Eye (tissue), 1 donor: ENCODE results near the gene PRTFDC1.

Experiments used
- DNase-seq: peaks from one replicate; pipeline ENCODE4 v3.0.0-alpha.2; 2015

PRTFDC1 gene

DNA sequence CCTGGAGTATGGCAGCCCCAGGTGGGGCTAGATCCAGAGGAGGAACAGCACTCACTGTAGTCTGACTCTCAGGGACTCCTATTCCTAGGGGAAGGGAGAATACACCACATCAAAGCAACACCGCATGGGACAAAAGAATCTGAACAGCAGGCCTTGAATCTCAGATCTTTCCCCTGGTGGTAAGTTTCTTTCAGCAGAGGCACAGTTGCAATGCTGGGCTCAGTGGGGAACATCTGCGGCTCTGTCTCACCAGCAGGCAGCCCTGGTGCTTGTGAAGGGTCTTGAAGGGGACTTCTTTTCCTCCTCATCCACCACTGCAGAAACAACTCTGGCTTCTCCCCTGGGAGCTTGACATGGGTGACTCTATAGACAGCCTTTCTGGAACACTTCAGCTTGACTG, 117.5 kb downstream of the PRTFDC1 start:
- DNase-seq, result no peak

DNA sequence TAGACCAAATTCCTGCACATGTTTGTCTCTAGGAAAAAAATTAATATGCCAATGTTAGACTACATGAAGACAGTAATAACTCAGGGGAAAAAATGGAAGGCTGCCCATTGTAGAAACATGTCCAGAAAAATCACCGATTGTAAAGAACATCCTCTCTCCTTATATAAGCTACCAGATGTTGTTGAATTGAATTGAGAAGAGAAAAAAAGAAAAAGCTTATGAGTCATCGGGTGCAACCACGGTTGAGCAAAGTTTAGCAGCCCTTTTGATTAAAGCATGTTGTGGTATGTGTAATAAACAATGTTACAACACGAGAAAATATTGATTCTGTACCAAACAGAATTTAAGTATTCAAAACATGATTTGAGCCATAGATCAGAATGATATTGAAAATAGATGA, 126.4 kb downstream of the PRTFDC1 start:
- no peak for DNase-seq

DNA sequence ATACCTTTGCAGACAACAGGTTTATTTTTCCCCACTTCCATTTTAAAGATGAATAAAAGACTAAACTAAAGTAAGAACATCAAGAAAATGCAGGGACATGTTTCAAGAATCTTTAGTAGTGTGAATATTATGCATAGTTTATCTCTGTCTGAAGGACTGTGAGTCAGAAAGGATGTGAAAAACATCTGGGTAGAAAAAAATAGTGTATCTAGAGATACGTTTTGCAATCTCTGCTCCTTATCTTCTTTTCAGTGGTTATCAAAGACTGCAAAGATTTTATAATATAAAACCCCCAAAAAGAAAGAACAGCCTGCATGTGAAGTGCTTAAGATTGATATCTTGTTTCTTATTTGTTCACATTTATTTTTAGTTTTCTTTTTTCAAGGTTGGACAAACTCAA, 126.9 kb downstream of the PRTFDC1 start:
- DNase-seq, result no peak

DNA sequence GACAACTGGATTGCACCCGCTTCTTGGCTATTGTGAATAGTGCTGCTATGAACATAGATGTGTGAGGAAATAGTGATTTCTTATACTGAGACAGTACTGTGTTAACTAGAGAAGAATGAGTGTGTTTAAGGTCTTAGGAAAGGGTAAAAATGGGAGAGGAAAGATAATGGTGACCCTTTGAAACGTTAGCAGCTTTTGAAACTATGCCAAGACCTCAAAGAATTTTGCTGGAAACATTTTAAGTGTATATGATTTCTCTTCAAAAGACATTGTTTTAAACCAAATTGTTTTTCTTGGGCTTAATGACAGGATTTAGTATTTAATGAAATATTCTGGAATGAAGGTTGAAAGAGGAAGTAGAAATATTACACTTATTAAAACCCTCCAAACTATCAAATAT, 127.9 kb downstream of the PRTFDC1 start:
- no peak for DNase-seq

DNA sequence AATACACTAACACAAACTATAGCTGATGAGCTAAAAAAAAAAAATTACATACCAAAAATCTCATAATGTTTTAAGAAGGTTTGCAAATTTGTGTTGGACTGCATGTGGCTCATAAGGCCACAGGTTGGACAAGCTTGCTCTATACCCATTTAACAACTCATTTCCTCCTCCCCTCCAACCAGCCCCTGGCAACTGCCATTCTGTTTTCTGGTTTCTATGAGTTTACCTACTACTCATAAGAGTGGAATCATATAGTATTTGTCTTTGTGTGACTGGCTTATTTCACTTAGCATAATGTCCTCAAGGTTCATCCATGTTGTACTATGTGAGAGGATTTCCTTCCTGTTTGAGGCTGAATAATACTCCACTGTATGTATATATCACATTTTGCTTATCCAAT, 128.3 kb downstream of the PRTFDC1 start:
- DNase-seq, result no peak

DNA sequence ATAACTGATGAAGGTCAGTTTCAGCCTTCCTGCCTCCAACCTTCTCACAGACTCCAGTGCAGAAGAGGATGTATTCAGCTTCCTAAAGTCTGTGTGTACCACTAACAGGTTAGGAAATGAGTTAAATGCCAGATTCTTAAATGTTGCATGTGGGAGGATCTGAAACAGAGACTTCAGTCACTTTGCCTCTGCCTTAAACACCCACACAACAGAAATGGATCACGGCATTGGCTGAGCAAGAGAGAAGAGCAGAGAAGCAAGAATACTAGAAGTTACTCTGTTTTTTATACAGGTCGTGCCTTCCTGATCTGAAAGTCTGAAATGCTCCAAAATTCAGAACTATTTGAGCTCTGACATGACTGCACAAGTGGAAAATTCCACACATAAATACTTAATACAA, 129.8 kb downstream of the PRTFDC1 start:
- no peak for DNase-seq

DNA sequence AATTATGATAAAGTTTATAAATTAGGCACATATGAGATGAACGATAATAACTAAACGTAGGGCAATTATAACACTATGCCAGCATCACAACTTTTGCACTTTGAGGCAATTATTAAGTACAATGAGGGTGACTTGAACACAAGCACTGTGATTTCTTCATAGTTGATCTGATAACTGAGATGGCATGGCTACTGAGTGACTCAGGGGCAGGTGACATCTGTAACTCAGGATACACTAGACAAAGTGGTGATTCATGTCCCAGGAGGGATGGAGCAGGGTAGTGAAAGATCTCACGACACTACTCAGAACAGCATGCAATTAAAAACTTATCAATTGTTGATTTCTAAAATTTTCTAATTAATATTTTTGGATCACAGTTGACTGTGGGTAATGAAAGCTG, 130.4 kb downstream of the PRTFDC1 start:
- no peak for DNase-seq

DNA sequence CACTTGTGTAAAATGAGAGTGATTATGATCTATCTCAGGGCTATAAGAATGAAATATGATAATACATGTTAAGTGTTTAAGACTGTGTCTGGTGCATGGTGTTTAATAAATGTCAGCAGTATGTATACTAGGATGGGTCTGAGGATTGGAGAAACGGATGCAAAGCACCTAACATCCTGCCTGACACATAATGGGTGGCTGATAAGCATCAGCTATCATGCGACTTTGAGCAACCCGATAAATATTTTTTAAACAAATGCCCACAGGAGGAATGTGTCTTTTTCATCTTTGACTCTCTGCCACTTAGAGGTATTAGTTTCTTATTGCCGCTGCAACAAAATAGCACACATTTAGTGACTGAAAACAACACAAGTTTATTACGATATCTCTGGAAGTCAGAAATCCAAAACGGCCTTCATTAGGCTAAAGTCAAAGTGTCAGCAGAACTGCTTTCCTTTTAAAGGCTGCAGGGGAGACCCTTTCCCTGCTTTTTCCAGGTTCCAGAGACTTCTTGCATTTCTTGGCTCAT, 135.5 kb downstream of the PRTFDC1 start:
- no peak for DNase-seq

DNA sequence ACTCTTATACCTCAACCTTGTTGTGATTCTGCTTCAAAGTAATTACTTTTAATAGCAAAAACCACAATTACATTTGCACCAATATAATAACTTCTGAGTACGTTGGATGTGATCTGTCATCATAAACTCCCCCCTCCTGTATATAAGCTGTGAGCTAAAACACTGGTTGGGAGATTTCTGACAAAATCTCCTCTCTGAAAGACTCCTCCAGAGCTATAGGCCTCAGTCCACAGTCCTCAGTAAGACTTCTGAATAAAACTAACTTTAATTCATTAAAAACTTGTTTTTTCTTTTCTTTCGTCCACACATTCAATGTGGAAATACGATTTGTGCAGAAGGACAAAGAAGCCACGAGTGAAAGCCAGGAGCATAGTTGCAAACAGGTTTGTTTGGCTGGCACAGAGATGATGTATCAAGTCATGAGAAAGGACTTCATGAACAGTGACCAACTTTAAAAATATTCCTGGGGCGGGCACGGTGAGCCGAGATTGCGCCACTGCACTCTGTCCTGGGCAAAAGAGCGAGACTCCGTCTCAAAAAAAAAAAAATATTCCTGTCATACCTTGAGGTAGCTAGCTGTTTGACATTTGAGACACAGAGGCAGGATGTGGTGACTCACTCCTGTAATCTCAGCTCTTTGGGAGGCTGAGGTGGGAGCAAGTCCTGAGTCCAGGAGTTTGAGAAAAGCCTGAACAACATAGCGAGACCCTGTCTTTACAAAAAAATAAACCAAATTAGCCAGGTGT, 137.7 kb downstream of the PRTFDC1 start:
- DNase-seq, result no peak

DNA sequence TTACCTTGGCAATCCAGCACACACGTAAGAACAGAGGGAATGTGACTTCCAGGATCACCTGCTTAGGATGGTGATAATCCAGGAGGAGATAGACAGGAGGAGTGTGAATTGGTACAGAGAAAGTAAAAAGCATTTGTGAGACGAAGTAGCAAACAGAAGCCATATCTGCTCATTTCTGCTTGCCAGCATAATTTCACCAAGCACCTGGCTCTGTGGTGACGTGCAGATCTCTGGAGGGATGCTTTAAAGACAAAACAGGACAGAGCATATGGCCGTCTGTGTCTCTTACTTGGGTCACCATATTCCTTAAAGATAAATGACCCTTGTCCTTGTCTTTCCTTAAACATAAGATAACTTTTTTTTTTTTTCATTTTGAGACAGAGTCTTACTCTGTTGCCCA, 138.6 kb downstream of the PRTFDC1 start:
- no peak for DNase-seq

DNA sequence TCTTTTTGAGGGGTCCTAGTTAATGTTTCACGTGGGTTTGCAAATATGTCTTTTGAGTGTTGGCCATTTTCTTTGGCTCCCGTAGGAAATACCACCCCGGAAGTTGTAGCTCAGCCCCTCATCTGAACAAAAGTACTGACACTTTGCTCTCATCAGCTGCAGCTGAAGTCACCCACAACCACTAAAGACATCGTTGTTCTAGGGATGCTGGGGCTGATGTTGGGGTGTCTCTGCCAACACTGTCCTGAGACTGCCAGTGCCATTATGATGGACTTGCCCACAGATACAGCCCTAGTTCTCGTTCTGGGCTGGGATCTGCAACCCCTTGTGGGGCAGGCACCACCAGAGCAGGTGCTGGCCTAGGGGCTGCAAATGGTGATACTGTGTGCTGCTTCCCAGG, 146.1 kb downstream of the PRTFDC1 start:
- no peak for DNase-seq

DNA sequence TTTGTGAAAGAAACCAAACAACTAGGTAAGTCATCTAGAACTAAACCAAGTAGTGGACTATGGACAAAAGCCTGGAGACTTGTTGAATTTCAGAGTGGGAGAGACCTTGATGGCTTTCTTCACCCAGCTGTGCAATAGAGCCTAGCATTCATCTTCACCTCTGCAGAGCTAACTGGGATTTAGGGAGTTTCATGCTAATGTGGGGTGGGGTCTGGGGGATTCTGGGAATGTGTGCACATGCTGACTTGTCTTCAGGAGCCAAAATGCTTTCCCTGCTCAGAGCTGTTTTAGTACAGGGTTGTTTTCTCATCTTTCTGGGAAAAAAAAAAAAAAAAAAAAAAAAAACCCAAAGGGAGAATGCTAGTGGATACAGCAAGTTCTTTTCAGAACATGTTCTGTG, 147.4 kb downstream of the PRTFDC1 start:
- no peak for DNase-seq

DNA sequence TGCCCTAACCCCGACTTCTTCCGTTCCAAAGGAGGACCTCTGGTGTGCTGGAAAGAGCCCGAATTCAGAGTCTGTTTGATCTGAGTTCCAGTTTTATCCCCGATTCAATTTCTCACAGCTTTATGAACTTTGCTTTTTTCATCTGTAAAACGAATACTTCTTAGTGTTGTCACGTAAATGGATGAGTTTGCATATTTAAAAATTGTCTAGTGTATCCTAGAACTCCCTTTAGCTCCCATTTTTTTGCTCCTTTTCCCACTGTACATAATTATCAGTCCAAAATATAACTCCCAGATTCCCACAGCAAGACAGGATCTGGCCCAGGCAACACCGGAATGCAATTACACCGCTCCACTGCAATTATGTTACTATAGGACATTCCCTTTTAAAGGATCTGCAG, 148.0 kb downstream of the PRTFDC1 start:
- no peak for DNase-seq

DNA sequence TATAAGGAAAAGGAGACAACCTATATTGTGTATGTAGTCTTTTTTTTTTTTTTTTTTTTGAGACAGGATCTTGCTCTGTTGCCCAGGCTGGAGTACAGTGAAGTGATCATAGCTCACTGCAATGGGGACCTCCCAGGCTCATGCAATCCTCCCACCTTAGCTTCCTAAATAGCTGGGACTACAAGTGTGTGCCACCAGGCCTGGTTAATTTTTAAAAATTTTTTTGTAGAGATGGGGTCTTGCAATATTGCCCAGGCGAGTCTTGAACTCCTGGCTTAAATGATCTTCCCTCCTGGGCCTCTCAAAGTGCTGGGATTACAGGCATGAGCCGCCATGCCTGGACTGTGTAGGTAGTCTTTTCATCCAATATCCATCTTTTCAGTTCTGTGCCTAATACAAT, 150.0 kb downstream of the PRTFDC1 start:
- no peak for DNase-seq

DNA sequence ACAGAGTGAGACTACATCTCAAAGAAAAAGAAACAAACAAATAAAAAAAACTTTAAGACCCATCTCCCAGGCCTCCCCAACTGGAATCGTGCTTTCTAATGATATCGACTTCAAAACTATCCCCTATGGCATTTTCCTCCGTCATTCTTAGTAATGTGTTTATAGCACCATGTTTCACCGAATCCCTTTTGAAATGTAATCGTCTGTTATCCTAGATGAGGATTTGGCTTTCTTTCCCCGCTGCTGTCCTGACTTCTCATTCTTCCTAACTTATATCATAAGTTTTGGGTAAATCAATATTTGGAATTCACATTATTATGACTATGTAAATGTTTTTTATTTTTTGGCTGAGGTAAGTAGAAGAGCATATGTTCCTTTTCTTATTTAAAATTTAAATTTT, 151.5 kb downstream of the PRTFDC1 start:
- DNase-seq, result no peak
